Measurements from ENCODE around the gene TSTD1.

GRCh38 chr1:160996178-160996577 lies 42.6 kb downstream of the TSTD1 start:
- TF ChIP-seq, protein P1, sequence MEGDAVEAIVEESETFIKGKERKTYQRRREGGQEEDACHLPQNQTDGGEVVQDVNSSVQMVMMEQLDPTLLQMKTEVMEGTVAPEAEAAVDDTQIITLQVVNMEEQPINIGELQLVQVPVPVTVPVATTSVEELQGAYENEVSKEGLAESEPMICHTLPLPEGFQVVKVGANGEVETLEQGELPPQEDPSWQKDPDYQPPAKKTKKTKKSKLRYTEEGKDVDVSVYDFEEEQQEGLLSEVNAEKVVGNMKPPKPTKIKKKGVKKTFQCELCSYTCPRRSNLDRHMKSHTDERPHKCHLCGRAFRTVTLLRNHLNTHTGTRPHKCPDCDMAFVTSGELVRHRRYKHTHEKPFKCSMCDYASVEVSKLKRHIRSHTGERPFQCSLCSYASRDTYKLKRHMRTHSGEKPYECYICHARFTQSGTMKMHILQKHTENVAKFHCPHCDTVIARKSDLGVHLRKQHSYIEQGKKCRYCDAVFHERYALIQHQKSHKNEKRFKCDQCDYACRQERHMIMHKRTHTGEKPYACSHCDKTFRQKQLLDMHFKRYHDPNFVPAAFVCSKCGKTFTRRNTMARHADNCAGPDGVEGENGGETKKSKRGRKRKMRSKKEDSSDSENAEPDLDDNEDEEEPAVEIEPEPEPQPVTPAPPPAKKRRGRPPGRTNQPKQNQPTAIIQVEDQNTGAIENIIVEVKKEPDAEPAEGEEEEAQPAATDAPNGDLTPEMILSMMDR (conservative IDR thresholded peaks at IDR 0.05 in 1 of 2, IDR thresholded peaks at IDR 0.05 in 1 of 2; ENCODE audit: low read depth in 1 of 2, low read length in 2 of 2) = no peak
- no peak for TF ChIP-seq EZH2 (IDR thresholded peaks at IDR 0.05; ENCODE audit: low read length, missing control alignments)
